ENCODE measurements around the gene NKX2-2.

The NKX2-2 gene

DNA sequence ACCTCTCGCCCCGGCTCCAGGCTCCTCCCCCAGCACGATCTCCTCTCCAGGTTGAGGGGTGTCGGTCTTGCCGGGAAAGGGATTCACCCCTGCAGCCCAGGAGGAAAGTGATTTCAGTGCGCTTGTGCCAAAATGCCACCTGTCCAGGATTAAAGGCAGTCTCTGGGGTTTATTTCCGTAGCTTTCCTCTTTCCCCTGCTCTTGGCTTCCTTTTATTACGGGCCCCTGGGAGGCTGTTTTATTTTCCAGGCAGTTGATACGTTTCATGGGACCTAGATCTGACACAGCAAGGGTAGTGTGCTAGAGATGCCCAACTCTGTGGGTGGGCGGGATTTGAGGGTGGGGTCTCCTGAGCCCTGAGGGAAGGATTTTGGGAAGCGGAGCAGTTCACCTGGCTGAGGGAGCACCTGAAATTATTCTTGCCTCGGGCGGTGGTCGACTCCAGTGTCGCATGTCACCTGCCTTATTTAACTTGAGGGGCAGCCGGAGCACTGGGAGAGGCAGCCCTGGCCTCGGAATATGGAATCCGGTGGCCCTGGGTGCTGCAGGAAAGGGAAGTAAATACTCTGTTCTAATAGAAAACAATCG lies 9.5 kb upstream of the NKX2-2 start (continued):
- TF ChIP-seq, protein P1, sequence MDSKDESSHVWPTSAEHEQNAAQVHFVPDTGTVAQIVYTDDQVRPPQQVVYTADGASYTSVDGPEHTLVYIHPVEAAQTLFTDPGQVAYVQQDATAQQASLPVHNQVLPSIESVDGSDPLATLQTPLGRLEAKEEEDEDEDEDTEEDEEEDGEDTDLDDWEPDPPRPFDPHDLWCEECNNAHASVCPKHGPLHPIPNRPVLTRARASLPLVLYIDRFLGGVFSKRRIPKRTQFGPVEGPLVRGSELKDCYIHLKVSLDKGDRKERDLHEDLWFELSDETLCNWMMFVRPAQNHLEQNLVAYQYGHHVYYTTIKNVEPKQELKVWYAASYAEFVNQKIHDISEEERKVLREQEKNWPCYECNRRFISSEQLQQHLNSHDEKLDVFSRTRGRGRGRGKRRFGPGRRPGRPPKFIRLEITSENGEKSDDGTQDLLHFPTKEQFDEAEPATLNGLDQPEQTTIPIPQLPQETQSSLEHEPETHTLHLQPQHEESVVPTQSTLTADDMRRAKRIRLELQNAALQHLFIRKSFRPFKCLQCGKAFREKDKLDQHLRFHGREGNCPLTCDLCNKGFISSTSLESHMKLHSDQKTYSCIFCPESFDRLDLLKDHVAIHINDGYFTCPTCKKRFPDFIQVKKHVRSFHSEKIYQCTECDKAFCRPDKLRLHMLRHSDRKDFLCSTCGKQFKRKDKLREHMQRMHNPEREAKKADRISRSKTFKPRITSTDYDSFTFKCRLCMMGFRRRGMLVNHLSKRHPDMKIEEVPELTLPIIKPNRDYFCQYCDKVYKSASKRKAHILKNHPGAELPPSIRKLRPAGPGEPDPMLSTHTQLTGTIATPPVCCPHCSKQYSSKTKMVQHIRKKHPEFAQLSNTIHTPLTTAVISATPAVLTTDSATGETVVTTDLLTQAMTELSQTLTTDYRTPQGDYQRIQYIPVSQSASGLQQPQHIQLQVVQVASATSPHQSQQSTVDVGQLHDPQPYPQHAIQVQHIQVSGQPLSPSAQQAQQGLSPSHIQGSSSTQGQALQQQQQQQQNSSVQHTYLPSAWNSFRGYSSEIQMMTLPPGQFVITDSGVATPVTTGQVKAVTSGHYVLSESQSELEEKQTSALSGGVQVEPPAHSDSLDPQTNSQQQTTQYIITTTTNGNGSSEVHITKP (tag by site-specific recombination; IDR thresholded peaks at IDR 0.05) = peak; percentile 56; the same call in 1 of the 2 replicates
- TF ChIP-seq ZEB2 (tag by site-specific recombination; IDR thresholded peaks at IDR 0.05) (no peak), ZNF146 (tag by site-specific recombination; IDR thresholded peaks at IDR 0.05) (no peak), ZNF600 (tag by site-specific recombination; IDR thresholded peaks at IDR 0.05) (no peak), TRIM28 (IDR thresholded peaks at IDR 0.05; ENCODE audit: borderline replicate concordance, low read length) (no peak), ZNF311 (tag by site-specific recombination; IDR thresholded peaks at IDR 0.05; ENCODE audit: borderline replicate concordance) (no peak), ZBTB49 (tag by site-specific recombination; IDR thresholded peaks at IDR 0.05; ENCODE audit: low read depth) (no peak), ZNF132 (tag by site-specific recombination; IDR thresholded peaks at IDR 0.05; ENCODE audit: borderline replicate concordance) (no peak), KLF17 (tag by site-specific recombination; IDR thresholded peaks at IDR 0.05) (no peak), ZNF623 (tag by site-specific recombination; IDR thresholded peaks at IDR 0.05) (no peak), ZNF335 (tag by site-specific recombination; conservative IDR thresholded peaks at IDR 0.05) (peak; percentile 77)

GRCh38 chr20:21522481-21523280 lies 8.8 kb upstream of the NKX2-2 start:
- no peaks in the 10 kb centered on the region for H3K36me3 ChIP-seq (ENCODE audit: control insufficient read depth in 2 of 2, insufficient read depth in 1 of 2, low read length in 2 of 2)
- peaks cover 3% of the 10 kb centered on the region; the same call in 1 of the 2 replicates for H3K4me1 ChIP-seq (ENCODE audit: control insufficient read depth, insufficient read depth, low read length)
- peak overlapping the region; percentile 72; the same call in 1 of the 2 replicates for H3K27ac ChIP-seq (ENCODE audit: extremely low read depth, low read depth, low read length)
- H3K4me3 ChIP-seq (ENCODE audit: low read depth, low read length) = peak overlapping the region; percentile 50
- H3K9me3 ChIP-seq (ENCODE audit: control insufficient read depth, insufficient read depth, low read depth, low read length) = no peaks in the 10 kb centered on the region
- ChIA-PET CTCF (interaction anchor here (0.5 to 3.6 kb wide), 10 partner anchors 18 to 686 kb away, joined by 3 to 18 read pairs (median 4); no protein-coding TSS in a partner anchor), POLR2A (no interaction called here)
- no peak for TF ChIP-seq ZNF549 (tag by site-specific recombination; IDR thresholded peaks at IDR 0.05)
- no peak for TF ChIP-seq REST (tag by site-specific recombination; IDR thresholded peaks at IDR 0.05)
- no peak for TF ChIP-seq ZNF211 (tag by site-specific recombination; IDR thresholded peaks at IDR 0.05; ENCODE audit: low read depth)
- 0 out of 2 replicates have a peak, but pooled peaks have one; percentile 17 for TF ChIP-seq IKZF3 (tag by site-specific recombination; IDR thresholded peaks at IDR 0.05)
- no peak for TF ChIP-seq OSR2 (tag by site-specific recombination; IDR thresholded peaks at IDR 0.05)
- peak; percentile 46 for TF ChIP-seq ZXDB (tag by site-specific recombination; IDR thresholded peaks at IDR 0.05)
- TF ChIP-seq MZF1 (tag by site-specific recombination; IDR thresholded peaks at IDR 0.05; ENCODE audit: borderline replicate concordance) = no peak
- TF ChIP-seq GLIS2 (tag by site-specific recombination; IDR thresholded peaks at IDR 0.05) = peak; percentile 94
- TF ChIP-seq REPIN1 (tag by site-specific recombination; IDR thresholded peaks at IDR 0.05; ENCODE audit: low read depth) = no peak
- no peak for TF ChIP-seq ZNF701 (tag by site-specific recombination; IDR thresholded peaks at IDR 0.05)
- TF ChIP-seq ZNF560 (tag by site-specific recombination; IDR thresholded peaks at IDR 0.05; ENCODE audit: borderline replicate concordance) = no peak
- TF ChIP-seq, protein P2, sequence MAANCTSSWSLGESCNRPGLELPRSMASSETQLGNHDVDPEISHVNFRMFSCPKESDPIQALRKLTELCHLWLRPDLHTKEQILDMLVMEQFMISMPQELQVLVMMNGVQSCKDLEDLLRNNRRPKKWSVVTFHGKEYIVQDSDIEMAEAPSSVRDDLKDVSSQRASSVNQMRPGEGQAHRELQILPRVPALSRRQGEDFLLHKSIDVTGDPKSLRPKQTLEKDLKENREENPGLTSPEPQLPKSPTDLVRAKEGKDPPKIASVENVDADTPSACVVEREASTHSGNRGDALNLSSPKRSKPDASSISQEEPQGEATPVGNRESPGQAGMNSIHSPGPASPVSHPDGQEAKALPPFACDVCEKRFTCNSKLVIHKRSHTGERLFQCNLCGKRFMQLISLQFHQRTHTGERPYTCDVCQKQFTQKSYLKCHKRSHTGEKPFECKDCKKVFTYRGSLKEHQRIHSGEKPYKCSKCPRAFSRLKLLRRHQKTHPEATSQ (tag by site-specific recombination; IDR thresholded peaks at IDR 0.05) = no peak
